HL-60 (cell line): Measurements from ENCODE around the gene TFPT.
A peak's percentile ranks its signal among the peaks of the same experiment; 100 is the strongest.

Source experiments
- DNase-seq, 2 experiments: peaks; one replicate each; pipeline ENCODE4 v3.0.0-alpha.2; 2010 to 2020; ENCODE audit warnings: low read depth in 1 of 2, low spot score in 1 of 2
- H3K27ac ChIP-seq: fragments of 250-450 bp; sonication (Bioruptor Pico); replicated peaks from 2 replicates; pipeline ENCODE4 v1.5.1; 2020; ENCODE audit warnings: mild to moderate bottlenecking, moderate library complexity
- H3K27me3 ChIP-seq: fragments of 250-450 bp; sonication (Bioruptor Pico); 2 replicates; pipeline ENCODE4 v1.5.1; 2021; ENCODE audit warnings: mild to moderate bottlenecking, moderate library complexity; ENCODE audit not compliant: insufficient read depth, poor library complexity, severe bottlenecking
- H3K4me3 ChIP-seq: replicated peaks from 2 replicates; pipeline ENCODE4 v1.5.1; 2011; ENCODE audit warnings: mild to moderate bottlenecking, control low read depth, low read length; ENCODE audit not compliant: insufficient read depth
- GABPA ChIP-seq: IDR thresholded peaks from 2 replicates; pipeline ENCODE4 v1.6.1; 2012; ENCODE audit warnings: low read depth
- POLR2AphosphoS5 ChIP-seq: IDR thresholded peaks from 2 replicates; pipeline ENCODE4 v1.6.1; 2012; ENCODE audit warnings: low read depth
- SPI1 ChIP-seq: IDR thresholded peaks from 2 replicates; pipeline ENCODE4 v1.6.1; 2012; ENCODE audit warnings: low read depth, mild to moderate bottlenecking, borderline replicate concordance
- TF ChIP-seq, protein P1 (sequence below): IDR thresholded peaks from 2 replicates; pipeline ENCODE4 v1.6.1; 2012; ENCODE audit warnings: low read depth; ENCODE audit not compliant: insufficient replicate concordance
- TF ChIP-seq, protein P2 (sequence below): IDR thresholded peaks from one replicate; pipeline ENCODE4 v1.5.1; 2011; ENCODE audit warnings: low read length, control low read depth, inconsistent platforms; ENCODE audit not compliant: insufficient read depth

The TFPT gene

DNA sequence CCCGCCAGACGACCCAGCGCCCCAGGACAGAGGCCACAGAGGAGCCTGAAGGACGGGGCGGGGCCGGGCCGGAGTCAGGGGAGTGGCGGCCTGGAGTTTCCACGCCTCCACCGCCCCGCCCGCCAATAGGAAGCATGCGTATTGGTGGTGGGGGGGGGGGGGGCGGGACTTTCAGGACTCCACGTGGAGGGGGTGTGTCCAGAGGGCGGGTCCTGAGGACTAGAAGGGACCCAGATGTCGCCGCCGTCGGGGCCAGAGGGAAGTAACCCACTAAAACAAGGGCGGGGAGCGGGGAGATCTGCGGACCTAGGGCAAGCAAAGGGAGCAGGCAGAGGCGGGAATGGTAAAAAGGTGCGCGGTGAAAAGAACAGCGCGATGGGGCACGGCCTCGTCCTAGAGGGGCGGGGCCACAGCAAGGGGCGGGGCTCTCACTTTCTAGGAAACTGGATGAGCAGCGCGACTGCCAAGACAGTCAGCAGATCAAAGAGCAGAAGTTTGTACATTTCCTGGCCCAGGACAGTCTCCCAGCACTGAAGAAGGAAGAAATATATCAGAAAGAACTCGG, 46.9 kb upstream of the TFPT start:
- DNase-seq = peak; percentile 94 to 95
- TF ChIP-seq POLR2AphosphoS5 (peak; percentile 30; the same call in 1 of the 2 replicates), GABPA (no peak)
- H3K27me3 ChIP-seq = peaks cover 2% of the 10 kb centered on the region
- H3K4me3 ChIP-seq = peak overlapping the region; percentile 50
- 0 out of 2 replicates have a peak overlapping the region, but pooled peaks have one; percentile 13 for H3K27ac ChIP-seq

DNA sequence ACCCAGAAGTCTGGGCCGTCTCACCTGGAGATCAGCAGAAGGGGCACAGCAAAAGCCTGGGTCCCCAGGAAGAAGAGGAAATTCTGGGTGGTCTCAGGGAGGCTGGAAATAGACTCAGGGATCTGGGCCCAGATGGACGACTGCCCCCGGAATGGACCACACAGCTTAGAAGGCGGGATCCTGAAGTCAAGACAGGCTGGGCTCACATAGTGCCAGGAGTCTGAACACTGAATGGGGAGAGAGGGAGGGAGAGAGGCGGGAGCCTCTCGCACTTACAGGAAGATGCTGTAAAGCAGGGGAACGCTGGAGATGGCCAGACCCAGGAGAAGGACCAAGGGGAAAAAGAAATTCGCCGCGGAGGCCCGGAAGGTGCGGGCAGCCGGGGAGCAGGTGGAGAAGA, 45.4 kb upstream of the TFPT start:
- Histone ChIP-seq H3K4me3 (peak overlapping the region; percentile 52), H3K27ac (peak overlapping the region; percentile 90), H3K27me3 (peaks cover 2% of the 10 kb centered on the region)
- DNase-seq = no peak
- TF ChIP-seq, protein P1, sequence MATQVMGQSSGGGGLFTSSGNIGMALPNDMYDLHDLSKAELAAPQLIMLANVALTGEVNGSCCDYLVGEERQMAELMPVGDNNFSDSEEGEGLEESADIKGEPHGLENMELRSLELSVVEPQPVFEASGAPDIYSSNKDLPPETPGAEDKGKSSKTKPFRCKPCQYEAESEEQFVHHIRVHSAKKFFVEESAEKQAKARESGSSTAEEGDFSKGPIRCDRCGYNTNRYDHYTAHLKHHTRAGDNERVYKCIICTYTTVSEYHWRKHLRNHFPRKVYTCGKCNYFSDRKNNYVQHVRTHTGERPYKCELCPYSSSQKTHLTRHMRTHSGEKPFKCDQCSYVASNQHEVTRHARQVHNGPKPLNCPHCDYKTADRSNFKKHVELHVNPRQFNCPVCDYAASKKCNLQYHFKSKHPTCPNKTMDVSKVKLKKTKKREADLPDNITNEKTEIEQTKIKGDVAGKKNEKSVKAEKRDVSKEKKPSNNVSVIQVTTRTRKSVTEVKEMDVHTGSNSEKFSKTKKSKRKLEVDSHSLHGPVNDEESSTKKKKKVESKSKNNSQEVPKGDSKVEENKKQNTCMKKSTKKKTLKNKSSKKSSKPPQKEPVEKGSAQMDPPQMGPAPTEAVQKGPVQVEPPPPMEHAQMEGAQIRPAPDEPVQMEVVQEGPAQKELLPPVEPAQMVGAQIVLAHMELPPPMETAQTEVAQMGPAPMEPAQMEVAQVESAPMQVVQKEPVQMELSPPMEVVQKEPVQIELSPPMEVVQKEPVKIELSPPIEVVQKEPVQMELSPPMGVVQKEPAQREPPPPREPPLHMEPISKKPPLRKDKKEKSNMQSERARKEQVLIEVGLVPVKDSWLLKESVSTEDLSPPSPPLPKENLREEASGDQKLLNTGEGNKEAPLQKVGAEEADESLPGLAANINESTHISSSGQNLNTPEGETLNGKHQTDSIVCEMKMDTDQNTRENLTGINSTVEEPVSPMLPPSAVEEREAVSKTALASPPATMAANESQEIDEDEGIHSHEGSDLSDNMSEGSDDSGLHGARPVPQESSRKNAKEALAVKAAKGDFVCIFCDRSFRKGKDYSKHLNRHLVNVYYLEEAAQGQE = no peak
- no peak for TF ChIP-seq GABPA

GRCh38 chr19:54160182-54160811, 44.8 kb upstream of the TFPT start:
- Histone ChIP-seq H3K4me3 (peak overlapping the region; percentile 52), H3K27ac (peak overlapping the region; percentile 90), H3K27me3 (peaks cover 2% of the 10 kb centered on the region)
- no peak for DNase-seq
- TF ChIP-seq SPI1 (no peak), POLR2AphosphoS5 (no peak), GABPA (no peak)
- TF ChIP-seq, protein P2, sequence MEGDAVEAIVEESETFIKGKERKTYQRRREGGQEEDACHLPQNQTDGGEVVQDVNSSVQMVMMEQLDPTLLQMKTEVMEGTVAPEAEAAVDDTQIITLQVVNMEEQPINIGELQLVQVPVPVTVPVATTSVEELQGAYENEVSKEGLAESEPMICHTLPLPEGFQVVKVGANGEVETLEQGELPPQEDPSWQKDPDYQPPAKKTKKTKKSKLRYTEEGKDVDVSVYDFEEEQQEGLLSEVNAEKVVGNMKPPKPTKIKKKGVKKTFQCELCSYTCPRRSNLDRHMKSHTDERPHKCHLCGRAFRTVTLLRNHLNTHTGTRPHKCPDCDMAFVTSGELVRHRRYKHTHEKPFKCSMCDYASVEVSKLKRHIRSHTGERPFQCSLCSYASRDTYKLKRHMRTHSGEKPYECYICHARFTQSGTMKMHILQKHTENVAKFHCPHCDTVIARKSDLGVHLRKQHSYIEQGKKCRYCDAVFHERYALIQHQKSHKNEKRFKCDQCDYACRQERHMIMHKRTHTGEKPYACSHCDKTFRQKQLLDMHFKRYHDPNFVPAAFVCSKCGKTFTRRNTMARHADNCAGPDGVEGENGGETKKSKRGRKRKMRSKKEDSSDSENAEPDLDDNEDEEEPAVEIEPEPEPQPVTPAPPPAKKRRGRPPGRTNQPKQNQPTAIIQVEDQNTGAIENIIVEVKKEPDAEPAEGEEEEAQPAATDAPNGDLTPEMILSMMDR = no peak
- TF ChIP-seq, protein P1 = no peak

DNA sequence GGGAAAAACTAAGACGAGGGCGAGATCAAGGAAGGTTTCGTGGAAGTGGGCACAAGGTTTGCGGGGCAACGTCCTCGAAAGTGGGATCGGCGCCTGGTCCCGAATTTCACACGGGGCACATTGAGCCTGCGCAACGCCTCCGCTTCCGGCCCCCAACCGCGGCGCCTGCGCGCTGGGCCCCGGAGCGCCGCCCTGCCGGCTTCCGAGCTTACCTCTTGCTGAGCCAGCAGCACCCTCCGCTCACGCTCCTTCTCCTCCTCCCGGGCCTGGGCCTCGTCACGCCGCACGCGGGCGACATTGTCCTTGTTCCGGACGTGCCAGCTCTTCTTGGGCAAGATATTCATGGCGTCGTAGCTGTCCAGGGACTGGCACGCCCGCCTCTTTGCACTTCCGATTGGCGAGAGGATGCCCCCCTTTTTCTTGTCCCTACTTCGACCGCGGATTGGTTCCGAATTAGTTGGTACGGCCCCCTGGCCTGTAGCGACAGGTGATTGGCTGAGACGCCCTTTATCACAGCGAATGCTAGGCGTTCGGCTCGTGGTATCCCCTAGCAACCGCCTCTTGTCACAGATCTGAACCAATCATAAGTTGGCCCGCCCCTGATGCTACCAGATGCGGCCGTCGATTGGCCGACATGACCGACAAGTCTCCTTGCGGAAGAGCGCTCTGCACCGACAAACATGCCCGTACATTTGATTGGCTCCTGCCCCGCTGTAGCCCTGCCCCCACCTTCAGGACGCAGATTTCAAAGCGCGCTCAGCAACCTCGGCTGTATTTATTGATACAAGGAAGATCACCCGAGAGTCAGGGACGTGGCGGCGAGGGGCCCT, 44.1 kb upstream of the TFPT start, which contains the start of gene LENG1:
TSS of gene LENG1 (minus strand) at position 370 of the 830 bp plus-strand sequence. CDS start at position 344, 26 bp downstream.
- DNase-seq = peak; percentile 100
- Histone ChIP-seq H3K27me3 (no peaks in the 10 kb centered on the region), H3K4me3 (peak within 1 kb of the TSS; percentile 52), H3K27ac (peak within 1 kb of the TSS; percentile 98)
- TF ChIP-seq, protein P2 = no peak
- TF ChIP-seq, protein P1 = no peak
- TF ChIP-seq SPI1 (peak; percentile 28; the same call in 1 of the 2 replicates), GABPA (peak; percentile 58; the same call in 1 of the 2 replicates), POLR2AphosphoS5 (peak; percentile 66)
